Epithelial cell of proximal tubule (primary cell): ENCODE results near the gene DIRAS1. TPM values are rescaled to one million over a fixed set of nuclear protein-coding genes. Genes with fewer than 3 reads are reported as not detected.

ENCODE experiments used
- DNase-seq: peaks from one replicate; pipeline ENCODE4 v3.0.0-alpha.2; 2011; ENCODE audit warnings: low read depth
- H3K4me3 ChIP-seq: 2 replicates; pipeline ENCODE4 v1.5.1; 2011; ENCODE audit warnings: low read depth, mild to moderate bottlenecking, low read length
- CTCF ChIP-seq: conservative IDR thresholded peaks from 2 replicates; pipeline ENCODE4 v1.5.1; 2012; ENCODE audit warnings: low read depth, mild to moderate bottlenecking, low read length
- total RNA-seq: library from RNA; depleted of rRNA; stranded (reverse); fragments of >200 nt; gene quantifications from 2 replicates; pipeline ENCODE4 v1.2.3, GENCODE V29; 2015

DIRAS1 gene, protein sequence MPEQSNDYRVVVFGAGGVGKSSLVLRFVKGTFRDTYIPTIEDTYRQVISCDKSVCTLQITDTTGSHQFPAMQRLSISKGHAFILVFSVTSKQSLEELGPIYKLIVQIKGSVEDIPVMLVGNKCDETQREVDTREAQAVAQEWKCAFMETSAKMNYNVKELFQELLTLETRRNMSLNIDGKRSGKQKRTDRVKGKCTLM
- 0.94 TPM in 1 of 2 replicates, not detected in the other for total RNA-seq

DNA sequence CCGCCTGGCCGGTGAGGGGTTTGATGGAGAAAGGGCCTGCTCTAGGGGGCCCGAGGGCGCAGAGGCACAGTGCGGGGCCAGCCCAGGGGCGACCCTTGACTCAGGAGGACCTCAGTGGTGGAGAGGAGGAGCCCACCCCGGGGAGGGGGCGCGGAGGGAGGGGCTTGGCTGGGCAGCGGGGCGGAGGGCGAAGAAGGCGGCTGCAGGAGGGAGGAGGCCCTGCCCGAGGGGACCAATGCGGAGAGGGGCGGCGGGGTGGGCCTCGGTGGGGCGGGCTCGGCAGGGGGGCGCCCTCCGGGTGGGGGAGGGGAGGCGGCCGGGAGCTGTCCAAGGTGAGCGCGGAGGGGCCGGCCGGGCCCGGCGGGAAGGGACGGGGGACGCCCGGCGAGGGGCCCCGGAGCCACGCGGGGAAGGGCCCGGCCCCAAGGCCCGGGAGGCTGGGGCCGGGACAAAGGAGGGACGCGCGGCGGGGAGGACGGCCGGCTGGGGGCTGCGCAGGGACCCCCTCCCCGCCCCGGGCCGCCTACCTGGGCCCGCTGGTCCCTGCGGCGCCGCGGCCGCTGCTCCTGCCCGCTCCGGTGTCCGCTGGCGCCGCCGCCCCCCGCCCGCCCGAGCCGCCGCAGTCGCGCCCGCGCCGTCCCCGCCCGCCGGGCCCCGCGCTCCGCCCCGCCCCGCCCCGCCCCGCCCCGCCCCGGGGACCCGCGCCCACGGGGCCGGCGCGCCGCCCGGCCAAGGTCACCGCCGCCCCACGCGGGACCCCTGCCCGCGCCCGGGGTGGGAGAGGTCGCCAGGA lies at the start of gene DIRAS1:
DIRAS1 (minus strand) TSS at position 596 of the 793 bp plus-strand sequence. CDS start 3,566 bp downstream, outside the sequence.
- no peak for TF ChIP-seq CTCF
- H3K4me3 ChIP-seq, result peak within 1 kb of the TSS; percentile 22
- no peak for DNase-seq

GRCh38 chr19:2770055-2771013 lies 49.2 kb upstream of the DIRAS1 start:
- H3K4me3 ChIP-seq, result no peak overlapping the region
- no peak for TF ChIP-seq CTCF
- DNase-seq, result no peak

DNA sequence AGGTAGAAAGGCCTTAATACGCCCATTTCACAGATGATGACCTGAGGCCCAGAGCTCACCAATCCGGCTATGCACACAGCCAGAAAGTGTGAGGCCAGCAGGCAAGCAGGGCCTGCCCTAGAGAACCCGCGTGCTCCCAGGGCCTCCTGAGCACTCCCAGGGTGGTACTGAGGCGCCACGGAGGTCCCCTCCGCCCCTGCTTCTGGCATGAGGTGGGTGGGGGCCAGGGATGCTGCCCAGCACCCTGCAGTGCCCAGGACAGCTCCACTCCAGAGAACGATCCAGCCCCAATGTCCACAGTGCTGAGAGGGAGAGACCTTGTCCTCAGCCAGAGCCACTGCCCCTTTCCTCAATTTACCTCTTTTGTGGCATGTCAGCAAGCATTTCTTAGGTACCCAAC lies 48.0 kb upstream of the DIRAS1 start:
- DNase-seq, result no peak
- H3K4me3 ChIP-seq, result no peak overlapping the region
- TF ChIP-seq CTCF, result no peak

GRCh38 chr19:2768365-2769132 lies 47.4 kb upstream of the DIRAS1 start:
- no peak for TF ChIP-seq CTCF
- no peak for DNase-seq
- H3K4me3 ChIP-seq, result no peak overlapping the region

DNA sequence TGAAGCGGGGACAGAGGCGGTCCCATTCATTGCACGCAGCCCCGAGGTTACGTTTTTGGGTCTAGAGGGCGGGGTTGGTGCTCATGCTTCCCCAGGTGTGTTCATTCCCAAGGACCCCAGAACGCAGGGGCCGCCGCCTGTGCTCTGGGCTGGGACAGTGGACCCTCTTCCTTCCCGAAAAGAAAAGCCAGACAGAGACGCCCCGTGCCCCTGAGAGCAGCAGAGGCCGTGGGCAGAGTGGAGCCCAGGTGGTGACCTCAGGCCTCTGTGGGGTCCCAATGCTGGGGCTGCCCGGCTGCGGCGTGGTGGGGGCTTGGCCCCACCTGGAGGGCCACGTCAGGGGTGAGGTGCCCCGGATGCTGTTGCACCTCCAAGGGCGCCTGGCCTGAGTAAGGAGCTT lies 46.5 kb upstream of the DIRAS1 start:
- no peak for TF ChIP-seq CTCF
- no peak for DNase-seq

GRCh38 chr19:2766594-2767372 lies 45.6 kb upstream of the DIRAS1 start:
- TF ChIP-seq CTCF, result no peak
- no peak overlapping the region for H3K4me3 ChIP-seq
- DNase-seq, result no peak

More for the DNA sequence above, 46.5 kb upstream of the DIRAS1 start:
- H3K4me3 ChIP-seq, result no peak overlapping the region
